SK-N-SH treated with all-trans-retinoic acid at 6 μM for 48 hours (cell line): ENCODE results near the gene OR2K2.

Source experiments
- ATAC-seq: fragments of 200-7000 bp; cut with Tn5 transposase; 3 replicates; pipeline ENCODE4 v1.9.1; 2020; ENCODE audit warnings: mild to moderate bottlenecking, moderate library complexity
- ARNTL ChIP-seq: fragments of 450-650 bp; formaldehyde crosslinking; IDR thresholded peaks from 2 replicates; pipeline ENCODE4 v1.5.0; 2020; ENCODE audit warnings: low read depth, mild to moderate bottlenecking, moderate library complexity, borderline replicate concordance
- BACH2 ChIP-seq: fragments of 250-450 bp; sonication (Bioruptor Pico); IDR thresholded peaks from 2 replicates; pipeline ENCODE4 v1.9.0; 2021; ENCODE audit warnings: mild to moderate bottlenecking, borderline replicate concordance
- CSDC2 ChIP-seq: fragments of 250-450 bp; sonication (Bioruptor Pico); IDR thresholded peaks from 2 replicates; pipeline ENCODE4 v1.5.0; 2020; ENCODE audit warnings: mild to moderate bottlenecking, moderate library complexity
- ESRRG ChIP-seq: fragments of 250-450 bp; sonication (Bioruptor Pico); IDR thresholded peaks from 2 replicates; pipeline ENCODE4 v1.6.1; 2021; ENCODE audit warnings: mild to moderate bottlenecking
- ISL1 ChIP-seq: fragments of 250-450 bp; sonication (Bioruptor Pico); IDR thresholded peaks from 2 replicates; pipeline ENCODE4 v2.1.2; 2022; ENCODE audit warnings: mild to moderate bottlenecking, moderate library complexity
- OSR1 ChIP-seq: fragments of 250-450 bp; sonication (Bioruptor Pico); IDR thresholded peaks from 2 replicates; pipeline ENCODE4 v1.8.0; 2022; ENCODE audit warnings: moderate library complexity, mild to moderate bottlenecking, inconsistent platforms
- PPARA ChIP-seq: fragments of 250-450 bp; sonication (Bioruptor Pico); IDR thresholded peaks from 2 replicates; pipeline ENCODE4 v1.5.0; 2020; ENCODE audit warnings: mild to moderate bottlenecking, borderline replicate concordance
- RARB ChIP-seq: fragments of 250-450 bp; sonication (Bioruptor Pico); IDR thresholded peaks from 2 replicates; pipeline ENCODE4 v1.8.0; 2021; ENCODE audit warnings: mild to moderate bottlenecking, moderate library complexity
- SNAI2 ChIP-seq: fragments of 250-450 bp; sonication (Bioruptor Pico); IDR thresholded peaks from 2 replicates; pipeline ENCODE4 v1.5.0; 2020; ENCODE audit warnings: mild to moderate bottlenecking, moderate library complexity
- TCF4 ChIP-seq: fragments of 250-450 bp; sonication (Bioruptor Pico); IDR thresholded peaks from 2 replicates; pipeline ENCODE4 v1.8.0; 2021; ENCODE audit warnings: mild to moderate bottlenecking, moderate library complexity, borderline replicate concordance
- TOX ChIP-seq: fragments of 250-450 bp; sonication (Bioruptor Pico); IDR thresholded peaks from 2 replicates; pipeline ENCODE4 v1.8.0; 2021; ENCODE audit warnings: mild to moderate bottlenecking, moderate library complexity, borderline replicate concordance
- ZFP3 ChIP-seq: fragments of 250-450 bp; sonication (Bioruptor Pico); IDR thresholded peaks from 2 replicates; pipeline ENCODE4 v1.5.0; 2020; ENCODE audit warnings: mild to moderate bottlenecking, moderate library complexity
- ZFP30 ChIP-seq: fragments of 450-650 bp; formaldehyde crosslinking; IDR thresholded peaks from 2 replicates; pipeline ENCODE4 v1.5.0; 2022; ENCODE audit warnings: mild to moderate bottlenecking, moderate library complexity
- ZNF565 ChIP-seq: fragments of 450-650 bp; formaldehyde crosslinking; conservative IDR thresholded peaks from 2 replicates; pipeline ENCODE4 v1.5.0; 2020; ENCODE audit warnings: low read depth, mild to moderate bottlenecking, moderate library complexity
- ZNF70 ChIP-seq: fragments of 450-650 bp; formaldehyde crosslinking; IDR thresholded peaks from 2 replicates; pipeline ENCODE4 v1.5.0; 2020; ENCODE audit warnings: mild to moderate bottlenecking, moderate library complexity
- ZNF8 ChIP-seq: fragments of 450-650 bp; formaldehyde crosslinking; IDR thresholded peaks from 2 replicates; pipeline ENCODE4 v1.5.0; 2020; ENCODE audit warnings: mild to moderate bottlenecking, moderate library complexity
- TF ChIP-seq, protein P1 (sequence below): fragments of 250-450 bp; sonication (Bioruptor Pico); IDR thresholded peaks from 2 replicates; pipeline ENCODE4 v1.8.0; 2021; ENCODE audit warnings: low read depth, mild to moderate bottlenecking, moderate library complexity, borderline replicate concordance
- TF ChIP-seq, protein P2 (sequence below): fragments of 250-450 bp; sonication (Bioruptor Pico); IDR thresholded peaks from 2 replicates; pipeline ENCODE4 v1.5.1; 2020; ENCODE audit warnings: low read depth, mild to moderate bottlenecking, moderate library complexity
- TF ChIP-seq, protein P3 (sequence below): fragments of 250-450 bp; sonication (Bioruptor Pico); IDR thresholded peaks from 2 replicates; pipeline ENCODE4 v1.8.0; 2020; ENCODE audit warnings: mild to moderate bottlenecking, moderate library complexity, borderline replicate concordance
- TF ChIP-seq, protein P4 (sequence below): fragments of 250-450 bp; sonication (Bioruptor Pico); IDR thresholded peaks from 2 replicates; pipeline ENCODE4 v1.5.1; 2021; ENCODE audit warnings: mild to moderate bottlenecking, moderate library complexity
- TF ChIP-seq, protein P5 (sequence below): fragments of 250-450 bp; sonication (Bioruptor Pico); IDR thresholded peaks from 2 replicates; pipeline ENCODE4 v1.5.0; 2020; ENCODE audit warnings: mild to moderate bottlenecking, moderate library complexity

Gene OR2K2

DNA sequence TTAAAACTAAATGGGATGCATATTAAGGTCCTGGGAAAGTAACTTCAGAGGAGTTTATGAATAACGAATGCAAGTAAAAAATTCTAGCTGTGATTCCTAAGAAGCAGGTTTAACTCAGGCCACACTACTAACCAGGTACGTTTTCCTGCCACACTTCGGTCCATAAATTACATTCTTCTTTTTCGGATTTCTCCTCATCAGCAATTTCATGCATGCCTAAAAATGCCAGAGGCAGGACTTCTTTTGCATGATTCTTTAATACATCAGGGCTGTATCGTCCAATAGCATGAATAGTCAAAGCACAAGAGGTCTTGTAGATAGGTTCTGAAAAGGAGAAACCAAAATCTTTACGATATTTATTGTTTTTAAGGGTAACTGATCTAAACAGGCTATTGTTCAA is 42.3 kb upstream of the OR2K2 start:
- TF ChIP-seq OSR1 (CRISPR knock-in tag), result no peak
- no peak for TF ChIP-seq ESRRG (CRISPR knock-in tag)
- ATAC-seq, result no peak

DNA sequence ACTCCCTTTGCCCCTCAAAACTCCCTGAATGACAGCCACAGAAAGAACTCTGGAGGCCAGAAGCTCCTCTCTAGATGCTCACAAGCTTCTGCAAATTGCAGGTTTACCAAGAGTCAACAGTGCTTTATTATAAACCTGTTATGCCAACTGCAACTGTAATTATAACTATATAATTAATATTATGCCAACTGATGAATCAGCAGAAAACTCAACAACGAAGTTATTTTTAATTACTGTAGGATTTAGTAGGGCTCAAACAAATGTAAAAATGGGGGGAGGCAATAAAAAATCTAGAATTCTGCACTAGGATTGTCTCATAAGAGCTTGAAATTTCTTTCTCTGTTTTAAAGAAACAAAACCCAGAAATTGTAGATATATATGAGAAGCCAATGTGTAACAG is 37.0 kb upstream of the OR2K2 start:
- no peak for ATAC-seq
- no peak for TF ChIP-seq ZFP3 (CRISPR knock-in tag)
- TF ChIP-seq, protein P1, sequence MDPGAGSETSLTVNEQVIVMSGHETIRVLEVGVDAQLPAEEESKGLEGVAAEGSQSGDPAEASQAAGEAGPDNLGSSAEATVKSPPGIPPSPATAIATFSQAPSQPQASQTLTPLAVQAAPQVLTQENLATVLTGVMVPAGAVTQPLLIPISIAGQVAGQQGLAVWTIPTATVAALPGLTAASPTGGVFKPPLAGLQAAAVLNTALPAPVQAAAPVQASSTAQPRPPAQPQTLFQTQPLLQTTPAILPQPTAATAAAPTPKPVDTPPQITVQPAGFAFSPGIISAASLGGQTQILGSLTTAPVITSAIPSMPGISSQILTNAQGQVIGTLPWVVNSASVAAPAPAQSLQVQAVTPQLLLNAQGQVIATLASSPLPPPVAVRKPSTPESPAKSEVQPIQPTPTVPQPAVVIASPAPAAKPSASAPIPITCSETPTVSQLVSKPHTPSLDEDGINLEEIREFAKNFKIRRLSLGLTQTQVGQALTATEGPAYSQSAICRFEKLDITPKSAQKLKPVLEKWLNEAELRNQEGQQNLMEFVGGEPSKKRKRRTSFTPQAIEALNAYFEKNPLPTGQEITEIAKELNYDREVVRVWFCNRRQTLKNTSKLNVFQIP (CRISPR knock-in tag), result no peak
- TF ChIP-seq ZNF8 (CRISPR knock-in tag), result no peak
- TF ChIP-seq, protein P2, sequence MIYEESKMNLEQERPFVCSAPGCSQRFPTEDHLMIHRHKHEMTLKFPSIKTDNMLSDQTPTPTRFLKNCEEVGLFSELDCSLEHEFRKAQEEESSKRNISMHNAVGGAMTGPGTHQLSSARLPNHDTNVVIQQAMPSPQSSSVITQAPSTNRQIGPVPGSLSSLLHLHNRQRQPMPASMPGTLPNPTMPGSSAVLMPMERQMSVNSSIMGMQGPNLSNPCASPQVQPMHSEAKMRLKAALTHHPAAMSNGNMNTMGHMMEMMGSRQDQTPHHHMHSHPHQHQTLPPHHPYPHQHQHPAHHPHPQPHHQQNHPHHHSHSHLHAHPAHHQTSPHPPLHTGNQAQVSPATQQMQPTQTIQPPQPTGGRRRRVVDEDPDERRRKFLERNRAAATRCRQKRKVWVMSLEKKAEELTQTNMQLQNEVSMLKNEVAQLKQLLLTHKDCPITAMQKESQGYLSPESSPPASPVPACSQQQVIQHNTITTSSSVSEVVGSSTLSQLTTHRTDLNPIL (CRISPR knock-in tag), result no peak
- TF ChIP-seq TOX, result no peak
- TF ChIP-seq CSDC2, result no peak
- no peak for TF ChIP-seq ZNF70 (CRISPR knock-in tag)
- TF ChIP-seq, protein P3, sequence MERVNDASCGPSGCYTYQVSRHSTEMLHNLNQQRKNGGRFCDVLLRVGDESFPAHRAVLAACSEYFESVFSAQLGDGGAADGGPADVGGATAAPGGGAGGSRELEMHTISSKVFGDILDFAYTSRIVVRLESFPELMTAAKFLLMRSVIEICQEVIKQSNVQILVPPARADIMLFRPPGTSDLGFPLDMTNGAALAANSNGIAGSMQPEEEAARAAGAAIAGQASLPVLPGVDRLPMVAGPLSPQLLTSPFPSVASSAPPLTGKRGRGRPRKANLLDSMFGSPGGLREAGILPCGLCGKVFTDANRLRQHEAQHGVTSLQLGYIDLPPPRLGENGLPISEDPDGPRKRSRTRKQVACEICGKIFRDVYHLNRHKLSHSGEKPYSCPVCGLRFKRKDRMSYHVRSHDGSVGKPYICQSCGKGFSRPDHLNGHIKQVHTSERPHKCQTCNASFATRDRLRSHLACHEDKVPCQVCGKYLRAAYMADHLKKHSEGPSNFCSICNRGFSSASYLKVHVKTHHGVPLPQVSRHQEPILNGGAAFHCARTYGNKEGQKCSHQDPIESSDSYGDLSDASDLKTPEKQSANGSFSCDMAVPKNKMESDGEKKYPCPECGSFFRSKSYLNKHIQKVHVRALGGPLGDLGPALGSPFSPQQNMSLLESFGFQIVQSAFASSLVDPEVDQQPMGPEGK (CRISPR knock-in tag), result no peak
- TF ChIP-seq ZNF565 (CRISPR knock-in tag), result no peak
- no peak for TF ChIP-seq RARB (CRISPR knock-in tag)
- TF ChIP-seq OSR1 (CRISPR knock-in tag), result no peak
- TF ChIP-seq SNAI2 (CRISPR knock-in tag), result no peak
- no peak for TF ChIP-seq ISL1 (CRISPR knock-in tag)
- no peak for TF ChIP-seq ESRRG (CRISPR knock-in tag)

DNA sequence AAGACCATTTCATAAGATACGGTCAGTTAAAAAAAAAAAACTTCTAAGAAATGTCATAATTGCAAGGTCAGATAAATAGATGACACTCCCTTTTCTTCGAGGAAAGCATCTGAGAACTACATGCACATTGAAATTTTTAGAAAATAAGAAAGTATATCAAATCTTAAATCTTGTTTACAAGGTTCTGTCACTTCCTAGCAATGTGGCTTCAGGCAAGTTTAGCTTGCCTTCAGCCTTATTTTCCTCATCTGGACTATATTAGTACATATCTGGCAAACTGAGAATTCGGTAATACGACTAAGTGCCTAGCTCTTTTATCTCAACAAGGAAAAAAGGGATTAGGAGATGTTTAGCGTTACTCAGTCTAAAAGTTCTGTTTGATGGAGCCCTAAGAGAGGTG is 32.5 kb upstream of the OR2K2 start:
- TF ChIP-seq ZNF8 (CRISPR knock-in tag) (no peak), BACH2 (CRISPR knock-in tag) (no peak), ZFP3 (CRISPR knock-in tag) (no peak), ZFP30 (CRISPR knock-in tag) (no peak), ARNTL (CRISPR knock-in tag) (no peak), RARB (CRISPR knock-in tag) (no peak), TCF4 (CRISPR knock-in tag) (no peak), OSR1 (CRISPR knock-in tag) (no peak), SNAI2 (CRISPR knock-in tag) (no peak), ISL1 (CRISPR knock-in tag) (no peak), TOX (no peak), PPARA (no peak), ZNF70 (CRISPR knock-in tag) (no peak), ESRRG (CRISPR knock-in tag) (no peak)
- TF ChIP-seq, protein P4, sequence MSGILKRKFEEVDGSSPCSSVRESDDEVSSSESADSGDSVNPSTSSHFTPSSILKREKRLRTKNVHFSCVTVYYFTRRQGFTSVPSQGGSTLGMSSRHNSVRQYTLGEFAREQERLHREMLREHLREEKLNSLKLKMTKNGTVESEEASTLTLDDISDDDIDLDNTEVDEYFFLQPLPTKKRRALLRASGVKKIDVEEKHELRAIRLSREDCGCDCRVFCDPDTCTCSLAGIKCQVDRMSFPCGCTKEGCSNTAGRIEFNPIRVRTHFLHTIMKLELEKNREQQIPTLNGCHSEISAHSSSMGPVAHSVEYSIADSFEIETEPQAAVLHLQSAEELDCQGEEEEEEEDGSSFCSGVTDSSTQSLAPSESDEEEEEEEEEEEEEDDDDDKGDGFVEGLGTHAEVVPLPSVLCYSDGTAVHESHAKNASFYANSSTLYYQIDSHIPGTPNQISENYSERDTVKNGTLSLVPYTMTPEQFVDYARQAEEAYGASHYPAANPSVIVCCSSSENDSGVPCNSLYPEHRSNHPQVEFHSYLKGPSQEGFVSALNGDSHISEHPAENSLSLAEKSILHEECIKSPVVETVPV (CRISPR knock-in tag), result no peak
- TF ChIP-seq, protein P2 (CRISPR knock-in tag), result no peak
- TF ChIP-seq, protein P5, sequence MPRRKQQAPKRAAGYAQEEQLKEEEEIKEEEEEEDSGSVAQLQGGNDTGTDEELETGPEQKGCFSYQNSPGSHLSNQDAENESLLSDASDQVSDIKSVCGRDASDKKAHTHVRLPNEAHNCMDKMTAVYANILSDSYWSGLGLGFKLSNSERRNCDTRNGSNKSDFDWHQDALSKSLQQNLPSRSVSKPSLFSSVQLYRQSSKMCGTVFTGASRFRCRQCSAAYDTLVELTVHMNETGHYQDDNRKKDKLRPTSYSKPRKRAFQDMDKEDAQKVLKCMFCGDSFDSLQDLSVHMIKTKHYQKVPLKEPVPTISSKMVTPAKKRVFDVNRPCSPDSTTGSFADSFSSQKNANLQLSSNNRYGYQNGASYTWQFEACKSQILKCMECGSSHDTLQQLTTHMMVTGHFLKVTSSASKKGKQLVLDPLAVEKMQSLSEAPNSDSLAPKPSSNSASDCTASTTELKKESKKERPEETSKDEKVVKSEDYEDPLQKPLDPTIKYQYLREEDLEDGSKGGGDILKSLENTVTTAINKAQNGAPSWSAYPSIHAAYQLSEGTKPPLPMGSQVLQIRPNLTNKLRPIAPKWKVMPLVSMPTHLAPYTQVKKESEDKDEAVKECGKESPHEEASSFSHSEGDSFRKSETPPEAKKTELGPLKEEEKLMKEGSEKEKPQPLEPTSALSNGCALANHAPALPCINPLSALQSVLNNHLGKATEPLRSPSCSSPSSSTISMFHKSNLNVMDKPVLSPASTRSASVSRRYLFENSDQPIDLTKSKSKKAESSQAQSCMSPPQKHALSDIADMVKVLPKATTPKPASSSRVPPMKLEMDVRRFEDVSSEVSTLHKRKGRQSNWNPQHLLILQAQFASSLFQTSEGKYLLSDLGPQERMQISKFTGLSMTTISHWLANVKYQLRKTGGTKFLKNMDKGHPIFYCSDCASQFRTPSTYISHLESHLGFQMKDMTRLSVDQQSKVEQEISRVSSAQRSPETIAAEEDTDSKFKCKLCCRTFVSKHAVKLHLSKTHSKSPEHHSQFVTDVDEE, result no peak
- TF ChIP-seq, protein P3 (CRISPR knock-in tag), result no peak
- TF ChIP-seq, protein P1 (CRISPR knock-in tag), result no peak

More for the DNA sequence above, 32.5 kb upstream of the OR2K2 start:
- ATAC-seq, result no peak
